Fibroblast of pulmonary artery (primary cell): ENCODE data around the gene SPACA4.
A peak's percentile ranks its signal among the peaks of the same experiment; 100 is the strongest.

Experiments
- DNase-seq: peaks from one replicate; pipeline ENCODE4 v3.0.0-alpha.2; 2010; ENCODE audit warnings: low read depth
- H3K4me3 ChIP-seq: replicated peaks from 2 replicates; pipeline ENCODE4 v1.5.1; 2011; ENCODE audit warnings: low read depth, mild to moderate bottlenecking, control low read depth, low read length, moderate library complexity
- CTCF ChIP-seq: IDR thresholded peaks from 2 replicates; pipeline ENCODE4 v1.5.1; 2011; ENCODE audit warnings: mild to moderate bottlenecking, control low read depth, low read length, inconsistent platforms; ENCODE audit errors: missing control alignments

SPACA4 gene

GRCh38 chr19:48606463-48607358 is at the start of gene SPACA4:
TSS of gene SPACA4 (plus strand) at chr19:48606742. CDS start at chr19:48606979, 237 bp downstream.
- no peak for DNase-seq
- no peak for TF ChIP-seq CTCF
- H3K4me3 ChIP-seq, result no peak within 1 kb of the TSS

GRCh38 chr19:48556825-48557224 is 49.7 kb upstream of the SPACA4 start:
- no peak overlapping the region for H3K4me3 ChIP-seq
- no peak for TF ChIP-seq CTCF
- DNase-seq, result no peak

GRCh38 chr19:48558018-48558684 is 48.4 kb upstream of the SPACA4 start:
- no peak overlapping the region for H3K4me3 ChIP-seq
- peak; percentile 31 for DNase-seq
- TF ChIP-seq CTCF, result no peak

GRCh38 chr19:48560095-48560530 is 46.4 kb upstream of the SPACA4 start:
- TF ChIP-seq CTCF, result no peak
- no peak overlapping the region for H3K4me3 ChIP-seq
- DNase-seq, result no peak

GRCh38 chr19:48561412-48561811 is 45.1 kb upstream of the SPACA4 start:
- TF ChIP-seq CTCF, result no peak
- no peak overlapping the region for H3K4me3 ChIP-seq
- DNase-seq, result no peak

- peak; percentile 26 for DNase-seq
- no peak for TF ChIP-seq CTCF
- H3K4me3 ChIP-seq, result no peak overlapping the region
Observed at GRCh38 chr19:48565090-48565489, 41.5 kb upstream of the SPACA4 start.
